CD4-positive, alpha-beta T cell treated with Interferon gamma for 1 hour (primary cell): ENCODE data around the gene GART.

ENCODE experiments used
- DNase-seq: peaks from one replicate; pipeline ENCODE4 v3.0.0-alpha.2; 2020

GART gene

DNA sequence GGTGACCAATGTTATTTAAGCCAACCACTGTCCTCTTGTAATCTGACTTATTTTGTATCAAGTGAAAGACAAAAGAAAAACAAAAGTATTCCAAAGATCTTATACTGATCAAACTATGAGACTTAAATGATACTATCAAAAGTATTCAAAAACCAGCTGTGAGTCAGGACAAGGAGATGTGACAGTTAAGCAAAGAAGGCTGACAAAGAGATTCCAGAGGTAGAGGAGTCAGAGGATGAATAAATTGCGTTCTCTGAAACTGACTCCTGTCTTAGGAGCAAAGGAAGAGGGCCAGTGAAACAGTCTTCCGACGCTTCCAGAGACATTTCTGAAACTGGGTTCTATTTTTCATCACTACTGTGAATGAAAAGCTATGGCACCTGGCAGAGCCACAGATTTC lies 83.1 kb downstream of the GART start:
- no peak for DNase-seq

DNA sequence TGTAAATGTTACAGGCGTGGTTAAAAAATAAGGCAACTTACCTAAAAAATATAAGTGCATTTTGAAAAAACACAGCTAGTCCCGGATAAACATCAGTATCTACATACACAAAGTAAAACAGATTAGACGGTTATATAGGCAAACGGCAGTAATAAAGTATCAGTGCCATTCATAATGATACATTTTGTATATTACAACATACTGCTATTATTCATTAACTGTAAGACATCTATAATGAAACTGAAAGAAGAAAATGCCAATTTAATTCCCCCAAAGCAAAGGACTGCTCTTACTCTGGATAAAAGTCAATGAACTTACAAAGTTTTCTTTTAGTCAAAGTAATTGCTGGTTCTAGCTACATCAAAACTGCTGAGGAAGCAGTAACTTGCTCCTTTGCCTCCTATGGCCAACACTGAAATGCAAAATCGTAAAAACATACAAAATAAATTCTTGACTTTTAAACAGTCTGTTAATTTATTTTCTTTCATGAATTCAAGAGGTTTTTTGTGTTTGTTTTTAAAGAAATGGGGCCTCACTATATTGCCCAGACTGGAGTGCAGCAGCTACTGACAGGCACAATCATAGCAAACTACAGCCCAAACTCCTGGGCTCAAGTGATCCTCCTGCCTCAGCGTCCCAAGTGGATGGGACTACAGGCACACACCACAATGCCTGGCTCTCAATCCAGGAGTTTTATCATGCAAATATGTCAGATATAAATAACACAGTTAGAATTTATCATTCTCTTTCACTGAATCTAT lies 86.1 kb downstream of the GART start:
- no peak for DNase-seq
